ENCODE data around the gene UMODL1. TPM values are rescaled to one million over a fixed set of nuclear protein-coding genes. Genes with fewer than 3 reads are reported as not detected.

UMODL1 gene
- total and polyA plus RNA-seq, 2 donors from 2014 or later: 0.39 TPM; not detected in 1

DNA sequence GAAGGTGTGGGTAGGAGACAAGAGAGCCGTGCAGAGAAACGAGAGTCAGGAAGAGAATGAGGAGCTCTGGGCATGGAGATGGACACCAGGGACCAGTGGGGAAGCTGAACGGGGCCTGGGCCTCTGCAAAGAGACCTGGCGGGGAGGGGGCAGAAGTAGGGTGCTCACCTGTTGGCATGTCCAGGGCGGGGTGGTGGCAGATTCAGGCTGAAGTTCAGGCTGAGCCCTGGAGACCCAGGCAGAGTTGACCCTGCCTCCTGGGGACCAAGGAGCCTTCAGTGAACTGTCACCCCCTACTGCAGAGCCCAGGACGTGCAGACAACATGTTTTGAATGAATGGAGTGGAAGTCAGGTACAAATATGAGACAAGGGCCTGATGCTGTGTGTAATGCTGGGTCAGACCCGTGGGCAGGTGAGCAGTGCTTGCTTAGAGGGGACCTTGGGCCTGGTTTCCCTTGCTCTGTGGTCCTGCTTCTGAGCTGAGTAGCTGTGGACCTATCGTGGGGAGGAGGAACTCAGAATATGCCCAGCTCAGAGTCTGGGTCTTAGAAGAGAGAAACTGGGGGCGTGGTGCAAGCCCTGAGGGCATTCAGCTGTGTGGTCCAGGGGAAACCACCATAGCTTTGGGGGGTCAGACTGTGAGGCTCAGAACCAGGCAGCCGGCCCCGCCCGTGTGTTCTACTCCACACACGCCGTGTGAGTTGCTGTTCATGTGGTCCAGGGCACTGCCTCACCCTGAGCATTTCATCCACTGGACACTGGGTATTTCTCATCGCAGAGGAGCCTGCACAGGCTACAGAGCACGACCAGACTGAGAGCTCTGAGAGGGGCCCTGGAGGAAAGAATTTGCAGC is 21.3 kb upstream of the UMODL1 start:
- Histone ChIP-seq H3K9ac (ENCODE audit: low read length in 3 of 3) (no peak overlapping the region), H3K4me3 (ENCODE audit: low read length in 3 of 3) (no peak overlapping the region), H3K36me3 (ENCODE audit: control insufficient read depth in 2 of 3, insufficient read depth in 3 of 3, low read length in 3 of 3) (no peaks in the 10 kb centered on the region), H3K27ac (ENCODE audit: low read depth in 2 of 2, low read length in 2 of 2) (no peak overlapping the region), H3K27me3 (ENCODE audit: control insufficient read depth, insufficient read depth, low read length) (no peaks in the 10 kb centered on the region), H3K9me3 (ENCODE audit: control insufficient read depth in 2 of 3, insufficient read depth in 1 of 3, low read length in 3 of 3) (no peaks in the 10 kb centered on the region), H3K4me1 (ENCODE audit: control insufficient read depth in 2 of 3, insufficient read depth in 2 of 3, low read depth in 1 of 3, low read length in 3 of 3) (no peaks in the 10 kb centered on the region)
- TF ChIP-seq, protein P1, sequence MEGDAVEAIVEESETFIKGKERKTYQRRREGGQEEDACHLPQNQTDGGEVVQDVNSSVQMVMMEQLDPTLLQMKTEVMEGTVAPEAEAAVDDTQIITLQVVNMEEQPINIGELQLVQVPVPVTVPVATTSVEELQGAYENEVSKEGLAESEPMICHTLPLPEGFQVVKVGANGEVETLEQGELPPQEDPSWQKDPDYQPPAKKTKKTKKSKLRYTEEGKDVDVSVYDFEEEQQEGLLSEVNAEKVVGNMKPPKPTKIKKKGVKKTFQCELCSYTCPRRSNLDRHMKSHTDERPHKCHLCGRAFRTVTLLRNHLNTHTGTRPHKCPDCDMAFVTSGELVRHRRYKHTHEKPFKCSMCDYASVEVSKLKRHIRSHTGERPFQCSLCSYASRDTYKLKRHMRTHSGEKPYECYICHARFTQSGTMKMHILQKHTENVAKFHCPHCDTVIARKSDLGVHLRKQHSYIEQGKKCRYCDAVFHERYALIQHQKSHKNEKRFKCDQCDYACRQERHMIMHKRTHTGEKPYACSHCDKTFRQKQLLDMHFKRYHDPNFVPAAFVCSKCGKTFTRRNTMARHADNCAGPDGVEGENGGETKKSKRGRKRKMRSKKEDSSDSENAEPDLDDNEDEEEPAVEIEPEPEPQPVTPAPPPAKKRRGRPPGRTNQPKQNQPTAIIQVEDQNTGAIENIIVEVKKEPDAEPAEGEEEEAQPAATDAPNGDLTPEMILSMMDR (IDR thresholded peaks at IDR 0.05; ENCODE audit: borderline replicate concordance, extremely low read depth, insufficient read depth): no peak
- intact Hi-C loops (cut with DNase I): no loop called here
- DNase-seq: no peak
- FAIRE-seq: no peak

DNA sequence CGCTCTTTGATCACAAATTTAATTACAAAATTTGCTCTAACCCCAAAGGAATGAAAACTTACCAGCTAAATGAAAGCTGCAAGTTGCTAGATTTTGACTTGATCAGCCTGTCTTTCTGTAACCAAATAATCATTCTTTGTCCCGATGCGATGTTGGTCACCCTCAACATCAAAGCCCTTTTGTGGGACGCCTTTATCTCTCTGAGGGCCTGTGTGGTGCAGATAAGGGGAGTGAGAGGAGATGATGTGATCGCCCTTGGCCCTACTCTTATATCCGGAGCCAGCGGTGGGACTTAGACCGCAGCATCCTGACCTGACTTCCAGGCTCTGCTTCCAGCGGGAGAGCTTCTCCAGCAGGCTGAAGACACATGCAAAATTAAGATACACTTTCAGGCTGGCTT is 19.3 kb upstream of the UMODL1 start:
- H3K4me3 ChIP-seq (ENCODE audit: low read length in 3 of 3): no peak overlapping the region
- no peaks in the 10 kb centered on the region for H3K27me3 ChIP-seq (ENCODE audit: control insufficient read depth, insufficient read depth, low read length)
- no peaks in the 10 kb centered on the region for H3K4me1 ChIP-seq (ENCODE audit: control insufficient read depth in 2 of 3, insufficient read depth in 2 of 3, low read depth in 1 of 3, low read length in 3 of 3)
- TF ChIP-seq, protein P1 (IDR thresholded peaks at IDR 0.05; ENCODE audit: borderline replicate concordance, extremely low read depth, insufficient read depth): no peak
- H3K9me3 ChIP-seq (ENCODE audit: control insufficient read depth in 2 of 3, insufficient read depth in 1 of 3, low read length in 3 of 3): no peaks in the 10 kb centered on the region
- no peak overlapping the region for H3K27ac ChIP-seq (ENCODE audit: low read depth in 2 of 2, low read length in 2 of 2)
- intact Hi-C loops (cut with DNase I): no loop called here
- FAIRE-seq (no peak), DNase-seq (peak in 1 of 5 donors; percentile 4)
- no peaks in the 10 kb centered on the region for H3K36me3 ChIP-seq (ENCODE audit: control insufficient read depth in 2 of 3, insufficient read depth in 3 of 3, low read length in 3 of 3)
- H3K9ac ChIP-seq (ENCODE audit: low read length in 3 of 3): no peak overlapping the region

GRCh38 chr21:42055425-42055824 is 15.7 kb upstream of the UMODL1 start:
- FAIRE-seq: no peak

More at GRCh38 chr21:42055425-42055824, 15.7 kb upstream of the UMODL1 start:
- Histone ChIP-seq H3K27me3 (ENCODE audit: control insufficient read depth, insufficient read depth, low read length) (no peaks in the 10 kb centered on the region), H3K4me1 (ENCODE audit: control insufficient read depth in 2 of 3, insufficient read depth in 2 of 3, low read depth in 1 of 3, low read length in 3 of 3) (peaks cover 0 to 9% (median 0%) of the 10 kb centered on the region in 3 donors), H3K27ac (ENCODE audit: low read depth in 2 of 2, low read length in 2 of 2) (no peak overlapping the region), H3K9me3 (ENCODE audit: control insufficient read depth in 2 of 3, insufficient read depth in 1 of 3, low read length in 3 of 3) (no peaks in the 10 kb centered on the region), H3K4me3 (ENCODE audit: low read length in 3 of 3) (no peak overlapping the region), H3K9ac (ENCODE audit: low read length in 3 of 3) (no peak overlapping the region), H3K36me3 (ENCODE audit: control insufficient read depth in 2 of 3, insufficient read depth in 3 of 3, low read length in 3 of 3) (no peaks in the 10 kb centered on the region)
- intact Hi-C loops (cut with DNase I): no loop called here
- TF ChIP-seq, protein P1 (IDR thresholded peaks at IDR 0.05; ENCODE audit: borderline replicate concordance, extremely low read depth, insufficient read depth): no peak
- peak in 1 of 5 donors; percentile 24 for DNase-seq

All from kidney (tissue), 14 donors.